ENCODE data around the gene CRLF3.
"Not testable (repeated sequence)": the region's sequence is repeated elsewhere in the genome, so short reads cannot be mapped to it uniquely, and the experiment has no call there.

- not testable (repeated sequence) for TF ChIP-seq CTCF (IDR thresholded peaks at IDR 0.05; ENCODE audit: low read depth, low read length, poor library complexity, severe bottlenecking); EZH2phosphoT487 (IDR thresholded peaks at IDR 0.05; ENCODE audit: borderline replicate concordance, low read length)
Observed at GRCh38 chr17:30822919-30823318, 1.6 kb downstream of the CRLF3 start.

Data from DOHH2 (cell line).